LNCAP (cell line): ENCODE measurements around the gene DBN1.

ENCODE experiments used
- TF ChIP-seq, protein P1 (sequence below): fragments of 450-650 bp; IDR thresholded peaks from 2 replicates; pipeline ENCODE4 v1.5.1; 2017; ENCODE audit warnings: mild to moderate bottlenecking

The DBN1 gene

DNA sequence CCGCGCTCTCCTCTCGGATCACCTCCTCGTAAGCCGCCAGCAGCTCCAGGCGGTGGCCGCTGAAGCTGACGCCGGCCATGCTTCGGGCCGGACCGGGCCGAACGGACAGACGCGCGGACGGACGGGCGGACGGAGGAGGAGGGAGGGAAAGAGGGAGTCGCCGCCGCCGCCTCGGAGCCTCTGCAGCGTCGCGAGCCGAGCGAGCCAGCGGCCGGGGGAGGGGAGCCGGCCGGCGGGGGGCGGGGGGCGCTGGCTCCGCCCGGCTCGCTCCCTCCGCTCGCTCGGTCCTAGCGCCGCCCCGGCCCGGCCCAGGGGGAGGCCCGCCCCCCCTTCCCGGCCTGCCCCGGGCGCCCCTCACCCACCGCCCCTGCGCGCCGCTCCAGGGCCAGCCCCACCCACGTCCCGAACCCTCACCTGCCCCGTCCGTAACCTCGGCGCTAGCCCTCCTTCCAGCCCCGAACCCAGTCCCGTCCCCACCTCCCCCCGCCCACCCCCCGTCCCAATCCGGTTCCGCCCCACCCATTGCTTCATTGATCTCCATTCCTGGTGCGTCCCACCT, at the start of gene DBN1:
Gene DBN1, minus strand, starts transcription at position 192 of the 559 bp plus-strand sequence. Its CDS starts 113 bp downstream, at position 79.
- TF ChIP-seq, protein P1, sequence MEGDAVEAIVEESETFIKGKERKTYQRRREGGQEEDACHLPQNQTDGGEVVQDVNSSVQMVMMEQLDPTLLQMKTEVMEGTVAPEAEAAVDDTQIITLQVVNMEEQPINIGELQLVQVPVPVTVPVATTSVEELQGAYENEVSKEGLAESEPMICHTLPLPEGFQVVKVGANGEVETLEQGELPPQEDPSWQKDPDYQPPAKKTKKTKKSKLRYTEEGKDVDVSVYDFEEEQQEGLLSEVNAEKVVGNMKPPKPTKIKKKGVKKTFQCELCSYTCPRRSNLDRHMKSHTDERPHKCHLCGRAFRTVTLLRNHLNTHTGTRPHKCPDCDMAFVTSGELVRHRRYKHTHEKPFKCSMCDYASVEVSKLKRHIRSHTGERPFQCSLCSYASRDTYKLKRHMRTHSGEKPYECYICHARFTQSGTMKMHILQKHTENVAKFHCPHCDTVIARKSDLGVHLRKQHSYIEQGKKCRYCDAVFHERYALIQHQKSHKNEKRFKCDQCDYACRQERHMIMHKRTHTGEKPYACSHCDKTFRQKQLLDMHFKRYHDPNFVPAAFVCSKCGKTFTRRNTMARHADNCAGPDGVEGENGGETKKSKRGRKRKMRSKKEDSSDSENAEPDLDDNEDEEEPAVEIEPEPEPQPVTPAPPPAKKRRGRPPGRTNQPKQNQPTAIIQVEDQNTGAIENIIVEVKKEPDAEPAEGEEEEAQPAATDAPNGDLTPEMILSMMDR, result no peak

DNA sequence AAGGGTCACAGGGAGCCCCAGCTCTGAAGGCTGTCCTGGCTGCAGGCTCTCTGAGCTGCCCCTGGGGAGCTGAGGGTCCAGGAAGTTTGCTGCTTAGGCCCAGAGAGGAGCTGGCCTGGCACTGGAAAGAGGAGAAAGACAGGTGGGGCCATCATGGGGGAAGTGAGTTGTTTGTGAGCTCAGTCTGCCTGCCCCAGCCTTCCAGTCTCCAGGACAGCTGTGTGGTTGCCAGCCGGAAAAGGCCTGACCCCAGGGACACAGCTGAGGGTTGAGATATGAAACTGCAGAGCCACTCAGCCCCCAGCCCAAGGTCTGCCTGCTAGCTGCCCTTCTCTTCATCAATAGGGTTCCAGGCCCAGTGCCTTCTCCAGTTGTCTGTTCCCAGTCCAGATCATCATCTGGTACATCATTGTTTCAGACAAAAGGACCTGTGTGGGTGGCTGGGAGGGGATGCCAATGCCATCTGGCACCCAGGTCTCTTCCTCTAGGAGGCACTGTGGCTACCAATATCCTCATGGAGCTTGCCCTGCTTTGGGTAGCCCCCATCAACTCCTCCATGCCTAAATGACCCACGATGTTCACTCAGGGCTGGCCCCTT, 47.6 kb upstream of the DBN1 start:
- TF ChIP-seq, protein P1, result no peak

DNA sequence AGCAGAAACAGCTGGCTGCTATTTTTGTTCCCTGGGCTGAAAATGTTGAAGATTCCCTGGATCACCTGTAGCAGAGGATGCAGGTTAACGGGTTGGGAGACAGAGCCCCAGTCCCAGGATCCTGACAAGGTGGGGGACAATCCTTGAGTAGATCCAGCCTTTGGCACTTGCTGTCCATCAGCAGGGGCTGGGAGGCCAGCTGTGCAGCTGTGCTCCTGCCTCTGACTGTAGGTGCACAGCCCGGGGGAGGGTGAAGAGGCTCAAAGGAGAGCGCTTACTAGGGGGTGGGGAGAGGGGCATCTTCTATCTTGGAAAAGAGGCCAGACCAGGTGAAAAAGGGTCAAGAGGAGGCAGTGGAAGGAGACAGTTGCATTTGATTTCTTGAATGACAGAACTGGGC, 46.8 kb upstream of the DBN1 start:
- TF ChIP-seq, protein P1, result no peak

DNA sequence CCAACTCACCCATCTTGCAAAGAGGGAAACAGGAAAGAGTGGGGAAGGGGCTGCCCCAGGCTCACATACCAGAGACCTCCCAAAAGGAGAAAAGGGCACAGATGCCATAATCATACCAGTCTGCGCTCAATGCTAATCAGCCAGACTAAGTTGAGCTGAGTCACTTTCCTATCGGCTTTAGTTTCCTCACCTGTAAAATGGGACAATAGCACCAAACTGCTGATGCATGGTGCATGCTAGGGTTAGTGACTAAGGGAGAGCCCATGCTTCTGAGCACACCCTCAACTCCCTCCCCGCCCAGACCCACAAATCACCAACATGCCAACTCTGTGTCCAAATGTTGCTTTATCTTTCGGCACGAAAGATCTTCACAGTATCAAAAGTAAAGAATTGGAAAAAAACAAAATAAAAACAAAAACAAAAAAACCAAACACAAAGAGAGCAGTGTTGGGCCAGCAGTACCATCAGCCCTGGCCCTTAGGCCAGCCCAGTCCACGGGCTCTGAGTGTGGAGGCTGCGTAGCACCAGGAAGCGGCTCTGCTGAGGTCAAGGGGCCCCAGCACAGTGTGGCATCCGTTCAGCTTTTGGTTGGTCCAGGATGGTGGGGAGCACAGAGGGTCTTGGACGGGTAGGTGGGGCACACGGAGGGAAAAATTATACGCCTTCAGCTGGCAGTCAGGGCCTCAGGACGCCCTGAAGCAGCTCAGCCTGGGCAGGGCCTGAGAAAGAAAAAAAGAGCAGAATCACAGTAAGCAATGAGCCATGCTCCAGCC, 46.2 kb upstream of the DBN1 start:
- TF ChIP-seq, protein P1, result no peak

DNA sequence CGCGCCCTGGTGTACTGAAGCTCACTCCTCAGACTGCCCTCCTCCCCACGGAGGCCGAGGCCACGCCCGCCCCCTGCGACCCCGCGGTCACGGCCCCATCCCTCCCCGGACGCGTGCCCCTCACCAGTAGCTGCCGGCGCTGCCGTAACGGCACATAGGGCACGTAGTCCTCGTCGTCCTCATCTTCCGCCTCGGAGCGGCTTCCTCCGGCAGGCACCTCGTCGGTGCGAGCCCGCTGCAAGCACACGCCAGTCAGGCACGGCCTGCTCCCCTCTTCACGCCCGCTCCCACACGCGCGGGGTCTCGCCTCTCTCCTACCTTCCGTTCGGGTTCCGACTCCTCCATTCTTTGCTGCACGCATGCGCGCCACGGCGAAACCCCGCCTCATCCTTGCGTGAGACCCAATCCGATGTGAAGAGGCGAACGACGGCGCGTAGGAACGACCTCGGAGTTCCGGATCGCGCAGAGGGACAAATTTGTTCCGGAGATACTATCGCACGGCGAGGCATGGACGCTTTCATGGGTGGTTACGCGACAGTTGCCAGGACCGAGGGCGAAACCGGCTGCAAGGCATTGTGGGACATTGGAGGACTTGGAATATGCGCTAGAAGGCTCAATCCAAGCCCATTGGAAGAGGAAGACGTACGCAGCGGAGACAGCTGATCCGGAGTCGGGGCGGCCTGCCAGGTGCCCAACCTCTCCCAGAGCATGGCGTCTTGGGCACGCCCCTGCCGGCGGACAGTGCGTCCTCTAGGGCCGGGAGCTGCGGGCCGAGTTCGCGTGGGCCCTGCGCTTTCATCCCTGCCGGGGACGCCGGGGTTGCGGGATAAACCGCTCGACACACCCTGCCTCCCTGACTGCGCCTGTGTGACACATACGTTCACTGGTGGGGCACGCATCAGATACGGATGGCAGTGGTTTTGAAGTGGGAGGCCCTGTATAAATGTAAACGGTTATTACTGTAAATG, 43.5 kb upstream of the DBN1 start, which contains the start of gene DDX41:
Gene DDX41, minus strand, starts transcription at position 361 of the 968 bp plus-strand sequence. Its CDS starts 16 bp downstream, at position 345.
- TF ChIP-seq, protein P1, result no peak

DNA sequence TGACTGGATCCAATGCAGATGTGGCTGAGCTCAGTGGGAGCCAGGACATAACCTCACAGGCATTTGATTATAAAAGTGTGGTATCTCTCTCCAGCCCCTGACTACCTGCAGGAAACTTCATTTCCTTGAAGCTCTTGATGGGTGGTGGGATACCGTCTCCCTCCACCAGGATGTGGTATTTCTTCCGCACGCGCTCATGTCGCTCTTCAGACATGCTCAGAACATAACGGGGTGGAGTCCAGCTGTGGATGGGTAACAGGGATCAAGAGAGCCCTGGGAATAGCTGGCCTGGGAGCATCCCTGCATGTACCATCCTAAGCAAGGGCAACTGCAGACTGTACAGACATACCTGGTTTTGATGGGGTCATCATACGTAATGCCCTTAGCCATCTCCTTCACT, 42.1 kb upstream of the DBN1 start:
- TF ChIP-seq, protein P1, result no peak

DNA sequence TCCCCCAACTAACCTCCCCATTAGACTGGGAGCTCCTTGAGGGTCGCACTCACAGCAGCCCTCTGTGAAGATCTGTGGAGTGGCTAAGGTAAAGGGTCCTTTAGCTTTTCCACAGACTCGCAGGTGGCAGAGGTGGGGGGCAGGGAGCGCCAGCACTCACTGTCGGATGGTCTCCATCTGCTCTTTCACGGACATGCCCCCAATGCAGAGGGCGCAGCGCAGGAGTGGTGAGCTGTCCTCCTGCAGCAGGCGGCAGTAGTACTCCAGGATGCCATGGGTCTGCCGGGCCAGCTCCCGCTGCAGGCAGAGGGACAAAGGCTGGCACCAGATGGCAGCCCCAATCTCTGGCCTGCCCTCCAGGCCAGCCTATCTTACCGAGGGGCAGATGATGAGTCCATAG, 41.1 kb upstream of the DBN1 start:
- TF ChIP-seq, protein P1, result no peak
